Left colon (tissue), 2 donors: ENCODE results near the gene LDLRAD3. TPM values are rescaled to one million over a fixed set of nuclear protein-coding genes. Genes with fewer than 3 reads are reported as not detected.
"Not testable (repeated sequence)": the region's sequence is repeated elsewhere in the genome, so short reads cannot be mapped to it uniquely, and the experiment has no call there.

Experiments used
- ATAC-seq: fragments of 200-7000 bp; cut with Tn5 transposase; one replicate; pipeline ENCODE4 v1.9.1; 2020; ENCODE audit warnings: mild to moderate bottlenecking, moderate library complexity
- DNase-seq, 2 donors: peaks; one replicate each; pipeline ENCODE4 v3.0.0-alpha.2; 2020
- intact Hi-C, 2 donors: fragments of 100-400 bp; cut with DNase I in 1 of 2; cut with micrococcal nuclease in 1 of 2; formaldehyde crosslinking; loops; one replicate each; pipeline versions ENCODE4 v1.11.2 to v1.14.0; 2022; cut with DNase I, micrococcal nuclease
- long read RNA-seq: library from polyadenylated mRNA; unstranded; transcript quantifications from one replicate; pipeline ENCODE4 v2.0.0, GENCODE V29; 2021
- total RNA-seq, 2 donors: library from RNA; stranded (reverse); fragmentation: NEBNext Ultra II Directional; extraction: Animal tissue kit (Norgen Biotek cat#: 25700); gene quantifications; one replicate each; pipeline ENCODE4 v1.2.1, GENCODE V29; 2021
- donor health status: DM: no; HTN: no; CAD: no.
- donor health status: DM: yes; HTN: yes; CAD: no.

LDLRAD3 gene
- total RNA-seq: 1 to 10 TPM; 2.3 to 2.9 TPM
- long read RNA-seq: 0 reads

- DNase-seq (peak; percentile 66 to 70), ATAC-seq (peak; percentile 93)
- intact Hi-C loops: no loop called here
Observed at GRCh38 chr11:35943713-35944502, at the start of gene LDLRAD3. Gene LDLRAD3, plus strand, starts transcription at chr11:35944062. Its CDS starts 37 bp downstream, at chr11:35944099.

GRCh38 chr11:35897019-35897418 is 46.8 kb upstream of the LDLRAD3 start:
- ATAC-seq: no peak
- no peak for DNase-seq
- intact Hi-C loops: no loop called here

GRCh38 chr11:35902961-35903360 is 40.9 kb upstream of the LDLRAD3 start:
- ATAC-seq: no peak
- DNase-seq: no peak
- intact Hi-C loops: no loop called here

GRCh38 chr11:35905646-35906276 is 38.1 kb upstream of the LDLRAD3 start:
- DNase-seq: no peak
- peak; percentile 46 for ATAC-seq
- intact Hi-C loops: no loop called here

- no peak for ATAC-seq
- DNase-seq: no peak
- intact Hi-C loops: no loop called here
Observed at GRCh38 chr11:35906277-35906661, 37.6 kb upstream of the LDLRAD3 start.

- intact Hi-C loops: no loop called here
- ATAC-seq (no peak), DNase-seq (no peak)
Observed at GRCh38 chr11:35906681-35907080, 37.2 kb upstream of the LDLRAD3 start.

- DNase-seq (no peak), ATAC-seq (peak; percentile 76)
- intact Hi-C loops: no loop called here
Observed at GRCh38 chr11:35907648-35908431, 36.0 kb upstream of the LDLRAD3 start.

- peak; percentile 44 for ATAC-seq
- DNase-seq, intact Hi-C loops: not testable (repeated sequence)
Observed at GRCh38 chr11:35908432-35908771, 35.5 kb upstream of the LDLRAD3 start.

GRCh38 chr11:35909511-35910265 is 34.2 kb upstream of the LDLRAD3 start:
- ATAC-seq: no peak
- intact Hi-C loops: no loop called here

GRCh38 chr11:35911013-35911412 is 32.8 kb upstream of the LDLRAD3 start:
- ATAC-seq (no peak), DNase-seq (no peak)
- intact Hi-C loops: no loop called here

More at GRCh38 chr11:35909511-35910265, 34.2 kb upstream of the LDLRAD3 start:
- DNase-seq: no peak

- ATAC-seq (no peak), DNase-seq (no peak)
- intact Hi-C loops: no loop called here
Observed at GRCh38 chr11:35911616-35912165, 32.2 kb upstream of the LDLRAD3 start.

GRCh38 chr11:35912436-35912835 is 31.4 kb upstream of the LDLRAD3 start:
- ATAC-seq, DNase-seq, intact Hi-C loops: not testable (repeated sequence)

- intact Hi-C loops: no loop called here
- DNase-seq: no peak
- no peak for ATAC-seq
Observed at GRCh38 chr11:35912883-35913624, 30.8 kb upstream of the LDLRAD3 start.

GRCh38 chr11:35914816-35915215 is 29.0 kb upstream of the LDLRAD3 start:
- ATAC-seq: no peak
- no peak for DNase-seq

GRCh38 chr11:35916270-35916669 is 27.6 kb upstream of the LDLRAD3 start:
- intact Hi-C loops: no loop called here
- ATAC-seq: no peak
- DNase-seq: no peak

More at GRCh38 chr11:35914816-35915215, 29.0 kb upstream of the LDLRAD3 start:
- intact Hi-C loops: no loop called here

GRCh38 chr11:35917676-35918075 is 26.2 kb upstream of the LDLRAD3 start:
- no peak for ATAC-seq
- intact Hi-C loops: no loop called here
- no peak for DNase-seq

- DNase-seq (no peak), ATAC-seq (no peak)
- intact Hi-C loops: no loop called here
Observed at GRCh38 chr11:35918716-35919115, 25.1 kb upstream of the LDLRAD3 start.

- DNase-seq (no peak), ATAC-seq (no peak)
- intact Hi-C loops: no loop called here
Observed at GRCh38 chr11:35919244-35919643, 24.6 kb upstream of the LDLRAD3 start.
